ENCODE measurements around the gene CPSF4. TPM values are rescaled to one million over a fixed set of nuclear protein-coding genes. Genes with fewer than 3 reads are reported as not detected.

The CPSF4 gene
- total RNA-seq, 2 experiments from 2014 or later: 84.4 to 88.6 TPM

DNA sequence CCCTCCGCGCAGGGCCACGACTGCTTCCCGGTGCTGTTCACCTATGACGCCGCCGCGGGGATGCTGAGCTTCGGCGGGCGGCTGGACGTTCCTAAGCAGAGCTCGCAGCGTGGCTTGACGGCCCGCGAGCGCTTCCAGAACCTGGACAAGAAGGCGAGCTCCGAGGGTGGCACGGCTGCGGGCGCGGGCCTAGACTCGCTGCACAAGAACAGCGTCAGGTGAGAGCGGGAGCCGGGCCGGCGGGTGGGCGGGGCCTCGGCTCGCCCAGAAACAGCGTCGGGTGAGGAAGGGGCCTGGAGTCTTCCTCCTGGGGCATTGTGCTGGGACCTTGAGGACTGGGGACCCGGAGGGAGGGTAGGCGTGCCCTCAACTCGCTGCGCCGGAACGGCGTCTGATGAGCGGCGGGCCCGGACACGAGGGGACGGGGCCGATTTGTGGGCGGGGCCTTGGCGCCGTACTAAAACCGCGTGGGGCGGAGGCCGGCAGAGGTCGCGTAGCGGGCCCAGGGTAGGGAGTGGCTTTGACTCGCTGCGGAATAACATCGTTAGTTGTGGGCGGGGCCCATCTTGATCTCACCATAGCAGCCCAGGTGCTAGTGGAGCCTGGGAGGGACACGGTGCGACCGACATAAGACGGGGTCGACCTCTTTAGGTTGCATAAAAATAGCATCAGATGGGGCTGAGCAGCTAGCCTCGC, 45.9 kb upstream of the CPSF4 start:
- BruUV-seq (replicated peaks): no TSS peak
- peak; percentile 66 for DNase-seq (ENCODE audit: low spot score)
- H3K36me3 ChIP-seq (ENCODE audit: insufficient read depth, low read length): peaks cover 92% of the 10 kb centered on the region
- TF ChIP-seq EZH2phosphoT487 (IDR thresholded peaks at IDR 0.05; ENCODE audit: borderline replicate concordance, low read depth, low read length): no peak
- TF ChIP-seq, protein P1, sequence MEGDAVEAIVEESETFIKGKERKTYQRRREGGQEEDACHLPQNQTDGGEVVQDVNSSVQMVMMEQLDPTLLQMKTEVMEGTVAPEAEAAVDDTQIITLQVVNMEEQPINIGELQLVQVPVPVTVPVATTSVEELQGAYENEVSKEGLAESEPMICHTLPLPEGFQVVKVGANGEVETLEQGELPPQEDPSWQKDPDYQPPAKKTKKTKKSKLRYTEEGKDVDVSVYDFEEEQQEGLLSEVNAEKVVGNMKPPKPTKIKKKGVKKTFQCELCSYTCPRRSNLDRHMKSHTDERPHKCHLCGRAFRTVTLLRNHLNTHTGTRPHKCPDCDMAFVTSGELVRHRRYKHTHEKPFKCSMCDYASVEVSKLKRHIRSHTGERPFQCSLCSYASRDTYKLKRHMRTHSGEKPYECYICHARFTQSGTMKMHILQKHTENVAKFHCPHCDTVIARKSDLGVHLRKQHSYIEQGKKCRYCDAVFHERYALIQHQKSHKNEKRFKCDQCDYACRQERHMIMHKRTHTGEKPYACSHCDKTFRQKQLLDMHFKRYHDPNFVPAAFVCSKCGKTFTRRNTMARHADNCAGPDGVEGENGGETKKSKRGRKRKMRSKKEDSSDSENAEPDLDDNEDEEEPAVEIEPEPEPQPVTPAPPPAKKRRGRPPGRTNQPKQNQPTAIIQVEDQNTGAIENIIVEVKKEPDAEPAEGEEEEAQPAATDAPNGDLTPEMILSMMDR (conservative IDR thresholded peaks at IDR 0.05; ENCODE audit: low read length): no peak
- H4K20me1 ChIP-seq (ENCODE audit: insufficient read depth, low read length): peaks cover 6% of the 10 kb centered on the region; the same call in 1 of the 2 replicates
- H3K4me2 ChIP-seq (ENCODE audit: low read length): peak overlapping the region; percentile 57
- peak overlapping the region; percentile 41 for H3K4me3 ChIP-seq (ENCODE audit: low read depth, low read length, poor library complexity, severe bottlenecking)
- H3K9me3 ChIP-seq (ENCODE audit: low read length): no peaks in the 10 kb centered on the region
- POLR2A ChIA-PET: interaction anchor here (0.5 to 0.8 kb wide), 2 partner anchors 10 to 130 kb away, joined by 3 read pairs; no protein-coding TSS in a partner anchor
- no peak overlapping the region; the same call in 1 of the 2 replicates for H2AFZ ChIP-seq (ENCODE audit: low read length)
- no peaks in the 10 kb centered on the region for H3K79me2 ChIP-seq (ENCODE audit: insufficient read depth, low read depth, low read length)
- intact Hi-C loops (cut with micrococcal nuclease; ENCODE audit: unreplicated experiment): no loop called here
- H3K27ac ChIP-seq (ENCODE audit: low read depth, low read length, poor library complexity, severe bottlenecking): peak overlapping the region; percentile 1
- CTCF ChIA-PET (ENCODE audit: unreplicated experiment): interaction anchor here (1.1 kb wide), 1 partner anchor 18 kb away, joined by 6 read pairs; no protein-coding TSS in a partner anchor
- H3K4me1 ChIP-seq (ENCODE audit: insufficient read depth, low read length, poor library complexity, severe bottlenecking): peaks cover 15% of the 10 kb centered on the region
- no peaks in the 10 kb centered on the region for H3K9me2 ChIP-seq (ENCODE audit: insufficient read depth, low read length)

DNA sequence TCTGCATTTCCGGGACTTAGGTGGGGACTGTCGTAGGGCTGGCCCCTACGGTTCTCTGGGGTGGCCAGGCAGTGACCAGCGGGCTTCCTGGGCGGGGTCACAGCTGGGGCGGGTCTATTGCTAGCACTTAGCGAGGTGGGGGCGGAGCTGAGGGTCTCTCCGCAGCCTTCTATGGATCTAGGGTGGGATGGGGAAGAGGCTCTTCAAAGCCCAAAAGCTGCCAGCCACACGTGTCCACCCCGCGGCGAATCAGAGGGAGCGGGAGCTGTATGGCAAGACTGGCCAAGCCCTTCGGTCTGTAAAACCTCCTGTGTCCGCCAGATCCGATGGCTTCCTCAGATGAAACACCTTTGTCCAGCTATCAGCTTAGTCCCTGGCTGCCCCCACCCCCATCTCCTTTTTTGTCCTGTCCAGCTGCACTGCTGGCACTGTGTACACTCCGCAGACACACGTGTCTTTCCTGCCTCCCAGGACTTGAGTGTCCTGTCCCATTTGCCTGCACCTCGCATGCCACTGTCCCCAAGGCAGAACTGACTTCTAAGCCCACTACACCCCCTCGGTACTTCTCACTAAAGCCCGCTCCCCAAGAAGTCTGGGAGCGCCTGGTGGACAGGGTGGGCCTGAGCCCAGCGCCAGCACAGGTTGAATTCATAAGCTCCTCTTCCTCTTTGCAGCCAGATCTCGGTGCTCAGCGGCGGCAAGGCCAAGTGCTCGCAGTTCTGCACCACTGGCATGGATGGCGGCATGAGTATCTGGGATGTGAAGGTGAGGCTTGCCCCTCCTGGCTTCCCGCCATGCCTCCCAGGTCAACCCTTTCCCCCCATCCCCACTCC, 45.2 kb upstream of the CPSF4 start:
- H3K4me1 ChIP-seq (ENCODE audit: insufficient read depth, low read length, poor library complexity, severe bottlenecking): peaks cover 15% of the 10 kb centered on the region
- H3K79me2 ChIP-seq (ENCODE audit: insufficient read depth, low read depth, low read length): no peaks in the 10 kb centered on the region
- no peak overlapping the region for H2AFZ ChIP-seq (ENCODE audit: low read length)
- no peak for DNase-seq (ENCODE audit: low spot score)
- intact Hi-C loops (cut with micrococcal nuclease; ENCODE audit: unreplicated experiment): no loop called here
- H3K4me2 ChIP-seq (ENCODE audit: low read length): peak overlapping the region; percentile 57
- H3K27ac ChIP-seq (ENCODE audit: low read depth, low read length, poor library complexity, severe bottlenecking): no peak overlapping the region
- no TSS peak for BruUV-seq (replicated peaks)
- POLR2A ChIA-PET: interaction anchor here (1.4 kb wide), 1 partner anchor 11 kb away, joined by 3 read pairs; no protein-coding TSS in a partner anchor
- no peaks in the 10 kb centered on the region for H3K9me2 ChIP-seq (ENCODE audit: insufficient read depth, low read length)
- no peaks in the 10 kb centered on the region for H3K9me3 ChIP-seq (ENCODE audit: low read length)
- H3K4me3 ChIP-seq (ENCODE audit: low read depth, low read length, poor library complexity, severe bottlenecking): peak overlapping the region; percentile 41
- TF ChIP-seq, protein P1 (conservative IDR thresholded peaks at IDR 0.05; ENCODE audit: low read length): no peak
- no peak for TF ChIP-seq EZH2phosphoT487 (IDR thresholded peaks at IDR 0.05; ENCODE audit: borderline replicate concordance, low read depth, low read length)
- H4K20me1 ChIP-seq (ENCODE audit: insufficient read depth, low read length): peaks cover 6% of the 10 kb centered on the region; the same call in 1 of the 2 replicates
- peaks cover 92% of the 10 kb centered on the region for H3K36me3 ChIP-seq (ENCODE audit: insufficient read depth, low read length)
- CTCF ChIA-PET (ENCODE audit: unreplicated experiment): interaction anchor here (1.1 kb wide), 1 partner anchor 17 kb away, joined by 6 read pairs; no protein-coding TSS in a partner anchor
